ENCODE data around the gene CALN1. TPM values are rescaled to one million over a fixed set of nuclear protein-coding genes. Genes with fewer than 3 reads are reported as not detected.

The CALN1 gene
- total and polyA plus RNA-seq, 9 donors = under 0.01 to 0.18 (median 0.13) TPM; not detected in 2

GRCh38 chr7:72334698-72335097, 77.4 kb downstream of the CALN1 start:
- intact Hi-C loops (cut with DNase I) = no loop called here
- 64 to 73% (median 72%) methylated on average over 5 of the region's 5 CpGs for WGBS, 3 donors
- no peaks in the 10 kb centered on the region for H3K27me3 ChIP-seq
- no peak overlapping the region for H3K4me3 ChIP-seq
- H3K36me3 ChIP-seq = no peaks in the 10 kb centered on the region
- H3K4me1 ChIP-seq (ENCODE audit: insufficient read depth) = no peaks in the 10 kb centered on the region
- H3K9me3 ChIP-seq = peaks cover 0 to 3% of the 10 kb centered on the region in 2 donors
- TF ChIP-seq POLR2A (IDR thresholded peaks at IDR 0.05) (no peak), EP300 (IDR thresholded peaks at IDR 0.05) (no peak)
- TF ChIP-seq, protein P1, sequence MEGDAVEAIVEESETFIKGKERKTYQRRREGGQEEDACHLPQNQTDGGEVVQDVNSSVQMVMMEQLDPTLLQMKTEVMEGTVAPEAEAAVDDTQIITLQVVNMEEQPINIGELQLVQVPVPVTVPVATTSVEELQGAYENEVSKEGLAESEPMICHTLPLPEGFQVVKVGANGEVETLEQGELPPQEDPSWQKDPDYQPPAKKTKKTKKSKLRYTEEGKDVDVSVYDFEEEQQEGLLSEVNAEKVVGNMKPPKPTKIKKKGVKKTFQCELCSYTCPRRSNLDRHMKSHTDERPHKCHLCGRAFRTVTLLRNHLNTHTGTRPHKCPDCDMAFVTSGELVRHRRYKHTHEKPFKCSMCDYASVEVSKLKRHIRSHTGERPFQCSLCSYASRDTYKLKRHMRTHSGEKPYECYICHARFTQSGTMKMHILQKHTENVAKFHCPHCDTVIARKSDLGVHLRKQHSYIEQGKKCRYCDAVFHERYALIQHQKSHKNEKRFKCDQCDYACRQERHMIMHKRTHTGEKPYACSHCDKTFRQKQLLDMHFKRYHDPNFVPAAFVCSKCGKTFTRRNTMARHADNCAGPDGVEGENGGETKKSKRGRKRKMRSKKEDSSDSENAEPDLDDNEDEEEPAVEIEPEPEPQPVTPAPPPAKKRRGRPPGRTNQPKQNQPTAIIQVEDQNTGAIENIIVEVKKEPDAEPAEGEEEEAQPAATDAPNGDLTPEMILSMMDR (IDR thresholded peaks at IDR 0.05) = no peak
- DNase-seq = no peak
- H3K27ac ChIP-seq = no peak overlapping the region

DNA sequence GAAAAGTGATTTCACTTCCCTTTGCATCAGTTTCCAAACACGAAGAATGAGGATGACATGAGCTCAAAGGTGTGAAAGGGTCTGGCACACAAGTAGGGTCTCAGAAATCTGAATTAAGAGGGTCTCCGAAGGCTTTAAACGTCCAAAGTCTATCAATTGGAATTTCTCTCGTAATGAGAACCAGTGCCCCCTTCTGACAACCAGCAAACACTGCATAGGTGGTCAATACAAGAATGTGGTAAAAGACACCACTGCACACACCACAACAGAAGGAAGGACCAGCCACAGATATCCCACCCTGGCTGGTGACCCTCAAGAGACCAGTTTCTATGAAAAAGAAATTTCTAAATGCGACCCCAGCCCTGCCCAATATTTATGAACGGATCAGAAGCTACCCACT, 78.1 kb downstream of the CALN1 start:
- intact Hi-C loops (cut with DNase I) = no loop called here
- 40 to 53% (median 44%) methylated on average over 6 of the region's 6 CpGs for WGBS, 3 donors
- TF ChIP-seq, protein P1 (IDR thresholded peaks at IDR 0.05) = no peak
- TF ChIP-seq EP300 (IDR thresholded peaks at IDR 0.05) (no peak), POLR2A (IDR thresholded peaks at IDR 0.05) (no peak)
- no peaks in the 10 kb centered on the region for H3K4me1 ChIP-seq (ENCODE audit: insufficient read depth)
- no peak overlapping the region for H3K27ac ChIP-seq
- no peaks in the 10 kb centered on the region for H3K27me3 ChIP-seq
- no peak overlapping the region for H3K4me3 ChIP-seq
- H3K9me3 ChIP-seq = peaks cover 0 to 3% of the 10 kb centered on the region in 2 donors
- no peak for DNase-seq
- H3K36me3 ChIP-seq = no peaks in the 10 kb centered on the region

GRCh38 chr7:72326811-72327210, 85.3 kb downstream of the CALN1 start:
- Histone ChIP-seq H3K9me3 (no peaks in the 10 kb centered on the region), H3K36me3 (no peaks in the 10 kb centered on the region), H3K27me3 (no peaks in the 10 kb centered on the region), H3K4me1 (ENCODE audit: insufficient read depth) (no peaks in the 10 kb centered on the region), H3K4me3 (no peak overlapping the region), H3K27ac (no peak overlapping the region)
- intact Hi-C loops (cut with DNase I) = no loop called here
- no peak for DNase-seq
- TF ChIP-seq POLR2A (IDR thresholded peaks at IDR 0.05) (no peak), EP300 (IDR thresholded peaks at IDR 0.05) (no peak)
- TF ChIP-seq, protein P1 (IDR thresholded peaks at IDR 0.05) = no peak

GRCh38 chr7:72326365-72326764, 85.8 kb downstream of the CALN1 start:
- DNase-seq = no peak
- intact Hi-C loops (cut with DNase I) = no loop called here
- no peak overlapping the region for H3K27ac ChIP-seq

More at GRCh38 chr7:72326365-72326764, 85.8 kb downstream of the CALN1 start:
- Histone ChIP-seq H3K36me3 (no peaks in the 10 kb centered on the region), H3K27me3 (no peaks in the 10 kb centered on the region), H3K4me1 (ENCODE audit: insufficient read depth) (no peaks in the 10 kb centered on the region), H3K4me3 (no peak overlapping the region), H3K9me3 (no peaks in the 10 kb centered on the region)
- TF ChIP-seq, protein P1 (IDR thresholded peaks at IDR 0.05) = no peak
- TF ChIP-seq POLR2A (IDR thresholded peaks at IDR 0.05) (no peak), EP300 (IDR thresholded peaks at IDR 0.05) (no peak)
- 19 to 55% (median 23%) methylated on average over 4 of the region's 4 CpGs for WGBS, 3 donors

All from ovary (tissue), 9 donors.